ENCODE data around the gene ZDHHC3.

- TF ChIP-seq FOXM1 (IDR thresholded peaks at IDR 0.05; ENCODE audit: borderline replicate concordance, low read depth) (no peak), EGR1 (IDR thresholded peaks at IDR 0.05) (no peak), NFIC (IDR thresholded peaks at IDR 0.05) (no peak), EP300 (IDR thresholded peaks at IDR 0.05; ENCODE audit: borderline replicate concordance) (no peak), TAF1 (IDR thresholded peaks at IDR 0.05; ENCODE audit: low read depth) (no peak)
- TF ChIP-seq, protein P1, sequence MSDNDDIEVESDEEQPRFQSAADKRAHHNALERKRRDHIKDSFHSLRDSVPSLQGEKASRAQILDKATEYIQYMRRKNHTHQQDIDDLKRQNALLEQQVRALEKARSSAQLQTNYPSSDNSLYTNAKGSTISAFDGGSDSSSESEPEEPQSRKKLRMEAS (IDR thresholded peaks at IDR 0.05) = no peak
Measured at GRCh38 chr3:44920081-44920480, 55.9 kb downstream of the ZDHHC3 start.

Measured in Ishikawa (cell line).